NB4 (cell line): ENCODE measurements around the gene NSF.

Experiments
- DNase-seq: peaks from one replicate; pipeline ENCODE4 v3.0.0; 2010; ENCODE audit warnings: low read depth
- H3K4me3 ChIP-seq: one replicate; pipeline ENCODE4 v1.5.1; 2011; ENCODE audit warnings: mild to moderate bottlenecking, low read depth, low read length, moderate library complexity
- CTCF ChIP-seq: IDR thresholded peaks from one replicate; pipeline ENCODE4 v1.5.1; 2012; ENCODE audit warnings: low read depth, low read length
- MAX ChIP-seq: IDR thresholded peaks from 2 replicates; pipeline ENCODE4 v1.6.1; 2011; ENCODE audit warnings: low read depth, low read length
- MYC ChIP-seq: IDR thresholded peaks from 2 replicates; pipeline ENCODE4 v1.6.1; 2011; ENCODE audit warnings: low read depth, low read length
- POLR2A ChIP-seq: IDR thresholded peaks from 2 replicates; pipeline ENCODE4 v1.6.1; 2011; ENCODE audit warnings: mild to moderate bottlenecking; ENCODE audit not compliant: insufficient read length; ENCODE audit errors: extremely low read depth

Gene NSF

DNA sequence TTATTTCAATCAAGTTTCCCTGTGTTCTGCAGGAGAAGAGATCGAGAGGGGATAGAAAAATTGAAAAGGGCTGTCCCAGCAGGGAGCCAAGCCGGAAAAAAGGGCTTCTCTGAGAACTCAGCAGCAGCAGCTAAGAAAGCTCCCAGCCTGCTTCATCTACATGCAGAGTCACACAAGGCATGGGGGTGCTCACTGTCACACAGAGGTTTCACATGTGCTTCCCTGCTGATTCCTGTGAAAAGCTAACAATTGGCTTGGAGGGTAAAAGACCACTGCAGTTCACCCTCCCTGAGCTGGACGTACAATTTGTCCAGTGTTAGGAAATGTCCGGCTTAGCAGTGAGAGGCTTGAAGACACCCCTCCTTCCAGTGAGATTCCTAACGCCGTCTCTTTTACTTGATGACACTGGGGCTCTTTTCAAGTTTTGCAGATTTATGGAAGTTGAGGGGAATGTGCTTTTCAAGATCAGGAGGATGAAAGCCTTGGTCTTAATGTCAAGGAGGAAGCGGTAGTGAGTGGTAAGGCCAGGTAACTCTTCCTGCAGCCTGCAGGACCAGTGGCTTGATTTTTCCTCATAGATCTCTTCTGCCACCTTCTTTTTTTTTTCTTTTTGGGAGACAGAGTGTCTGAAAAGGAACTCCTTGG lies 142.4 kb downstream of the NSF start:
- TF ChIP-seq MYC (no peak), MAX (no peak), POLR2A (no peak), CTCF (no peak)
- no peak overlapping the region for H3K4me3 ChIP-seq
- no peak for DNase-seq

- no peak for DNase-seq
- H3K4me3 ChIP-seq = no peak overlapping the region
- TF ChIP-seq CTCF (no peak), MAX (no peak), POLR2A (no peak), MYC (no peak)
These were observed 143.5 kb downstream of the NSF start for GRCh38 chr17:46733837-46734475.

DNA sequence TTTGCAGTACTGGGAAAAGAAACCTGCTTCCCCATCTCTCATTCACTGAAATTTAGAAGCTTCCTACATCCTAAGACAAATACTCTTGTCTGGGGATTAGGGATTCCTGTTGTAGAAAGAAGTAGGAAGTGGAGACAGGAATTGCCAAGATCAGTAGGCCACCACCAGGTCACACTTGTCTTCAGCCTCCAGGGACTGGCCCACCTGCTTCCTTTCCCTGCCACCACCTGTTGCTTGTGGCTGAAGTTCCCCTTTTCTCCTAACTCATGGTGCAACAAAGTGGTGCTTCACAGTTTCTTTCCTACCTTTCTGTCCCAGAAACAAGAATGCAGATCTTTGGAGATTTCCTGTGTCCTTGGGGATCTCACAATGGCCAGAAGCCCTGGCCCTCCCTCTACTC lies 145.6 kb downstream of the NSF start:
- H3K4me3 ChIP-seq = no peak overlapping the region
- TF ChIP-seq MAX (no peak), CTCF (no peak), MYC (no peak), POLR2A (no peak)
- DNase-seq = peak; percentile 34

- H3K4me3 ChIP-seq = no peak overlapping the region
- DNase-seq = no peak
- TF ChIP-seq POLR2A (no peak), MYC (no peak), MAX (no peak), CTCF (no peak)
These were observed 146.9 kb downstream of the NSF start for GRCh38 chr17:46737326-46737725.

- no peak overlapping the region for H3K4me3 ChIP-seq
- DNase-seq = no peak
- TF ChIP-seq CTCF = no peak
- TF ChIP-seq MAX = no peak
These were observed 148.1 kb downstream of the NSF start for GRCh38 chr17:46738544-46738943.

GRCh38 chr17:46739982-46740381 lies 149.5 kb downstream of the NSF start:
- H3K4me3 ChIP-seq = no peak overlapping the region
- no peak for DNase-seq
- TF ChIP-seq MAX (no peak), CTCF (no peak), POLR2A (no peak), MYC (no peak)
